Measurements from ENCODE around the gene RAB6B.

Gene RAB6B

GRCh38 chr3:133894353-133895207, 1.1 kb downstream of the RAB6B start:
- no peak for DNase-seq

- no peak for DNase-seq
These were observed 1.9 kb downstream of the RAB6B start for GRCh38 chr3:133893683-133894352.

- no peak for DNase-seq
These were observed 3.0 kb downstream of the RAB6B start for GRCh38 chr3:133892541-133893231.

GRCh38 chr3:133891662-133892378, 3.9 kb downstream of the RAB6B start:
- no peak for DNase-seq

GRCh38 chr3:133890972-133891644, 4.6 kb downstream of the RAB6B start:
- no peak for DNase-seq

- DNase-seq: peak; percentile 15 to 50
These were observed 5.6 kb downstream of the RAB6B start for GRCh38 chr3:133890037-133890436.

GRCh38 chr3:133888726-133889340, 6.8 kb downstream of the RAB6B start:
- DNase-seq: no peak

GRCh38 chr3:133887803-133888703, 7.6 kb downstream of the RAB6B start:
- peak; percentile 51 to 86 for DNase-seq

- DNase-seq: no peak
These were observed 8.4 kb downstream of the RAB6B start for GRCh38 chr3:133887074-133887802.

- DNase-seq: no peak
These were observed 9.5 kb downstream of the RAB6B start for GRCh38 chr3:133886031-133886722.

GRCh38 chr3:133884887-133885711, 10.6 kb downstream of the RAB6B start:
- DNase-seq: no peak

GRCh38 chr3:133884054-133884886, 11.4 kb downstream of the RAB6B start:
- DNase-seq: no peak

GRCh38 chr3:133883641-133884040, 12.0 kb downstream of the RAB6B start:
- DNase-seq: no peak

GRCh38 chr3:133882986-133883586, 12.6 kb downstream of the RAB6B start:
- DNase-seq: no peak

GRCh38 chr3:133881939-133882825, 13.5 kb downstream of the RAB6B start:
- peak; percentile 36 to 88 for DNase-seq

- no peak for DNase-seq
These were observed 14.2 kb downstream of the RAB6B start for GRCh38 chr3:133881492-133881891.
